Vagina (tissue), 2 donors: ENCODE data around the gene FNBP1L. TPM values are rescaled to one million over a fixed set of nuclear protein-coding genes. Genes with fewer than 3 reads are reported as not detected.

ENCODE experiments used
- DNase-seq, 2 donors: peaks; one replicate each; pipeline ENCODE4 v3.0.0-alpha.2; 2017; ENCODE audit errors: extremely low spot score in 2 of 2
- H3K27ac ChIP-seq: fragments of 200-600 bp; sonication (generic); one replicate; pipeline ENCODE4 v1.5.1; 2019
- H3K27me3 ChIP-seq: fragments of 200-600 bp; sonication (generic); one replicate; pipeline ENCODE4 v1.5.1; 2019
- H3K36me3 ChIP-seq, 2 donors: fragments of 200-600 bp; sonication (generic); one replicate each; pipeline ENCODE4 v1.5.1; 2017 to 2019
- H3K4me1 ChIP-seq: fragments of 200-600 bp; sonication (generic); one replicate; pipeline ENCODE4 v1.5.1; 2019
- H3K4me3 ChIP-seq, 2 donors: fragments of 200-600 bp; sonication (generic); 1 replicate in 1 of 2; 2 replicates in 1 of 2; pipeline ENCODE4 v1.5.1; 2016 to 2019
- H3K9me3 ChIP-seq: fragments of 200-600 bp; sonication (generic); one replicate; pipeline ENCODE4 v1.5.1; 2019
- POLR2A ChIP-seq, 2 donors: fragments of 450-650 bp; IDR thresholded peaks; one replicate each; pipeline ENCODE4 v1.6.1; 2017; ENCODE audit warnings: antibody characterized with exemption in 2 of 2, mild to moderate bottlenecking in 2 of 2, moderate library complexity in 2 of 2
- POLR2AphosphoS5 ChIP-seq, 2 donors: sonication (generic); formaldehyde crosslinking; IDR thresholded peaks; one replicate each; pipeline ENCODE4 v1.9.0; 2017; ENCODE audit warnings: antibody characterized with exemption in 2 of 2, mild to moderate bottlenecking in 2 of 2, low read depth in 1 of 2; ENCODE audit not compliant: insufficient read depth in 1 of 2
- intact Hi-C: fragments of 100-400 bp; cut with DNase I; formaldehyde crosslinking; loops from one replicate; pipeline ENCODE4 v1.15.1; 2023
- total RNA-seq: library from RNA; depleted of rRNA; stranded (reverse); fragments of >200 nt; gene quantifications from one replicate; pipeline ENCODE4 v1.2.3, GENCODE V29; 2016
- TF ChIP-seq, protein P1 (sequence below), 3 experiments: fragments of 450-650 bp in 2 of 3; fragments of 200-600 bp in 1 of 3; sonication (generic) in 1 of 3; IDR thresholded peaks; one replicate each; pipeline ENCODE4 v1.5.1; 2017 to 2019; ENCODE audit warnings: antibody characterized with exemption in 3 of 3, mild to moderate bottlenecking in 2 of 3, moderate library complexity in 2 of 3

Gene FNBP1L
- total RNA-seq, 1 donor from 2014 or later, result 16.9 TPM

DNA sequence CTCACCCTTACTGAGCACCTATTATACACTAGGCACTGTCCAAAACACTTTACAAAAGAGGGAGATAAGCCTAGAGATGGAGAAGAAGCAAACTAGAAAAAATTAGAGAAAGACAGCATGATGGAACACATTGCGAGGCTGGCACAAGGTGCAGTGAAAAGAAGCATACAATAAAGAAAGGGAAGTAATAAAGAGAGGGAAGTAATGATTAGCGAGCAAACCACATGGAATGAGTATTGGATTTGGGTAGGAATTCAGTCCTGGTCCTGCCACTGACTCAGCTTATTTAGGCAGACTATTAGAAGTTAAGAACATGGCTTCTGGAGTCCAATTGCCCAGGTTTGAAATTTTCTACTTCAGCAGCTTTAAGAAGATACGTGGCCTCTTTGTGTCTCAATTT is 32.6 kb upstream of the FNBP1L start:
- H3K27me3 ChIP-seq, result no peaks in the 10 kb centered on the region
- no peaks in the 10 kb centered on the region for H3K4me1 ChIP-seq
- H3K4me3 ChIP-seq, result no peak overlapping the region
- TF ChIP-seq, protein P1, sequence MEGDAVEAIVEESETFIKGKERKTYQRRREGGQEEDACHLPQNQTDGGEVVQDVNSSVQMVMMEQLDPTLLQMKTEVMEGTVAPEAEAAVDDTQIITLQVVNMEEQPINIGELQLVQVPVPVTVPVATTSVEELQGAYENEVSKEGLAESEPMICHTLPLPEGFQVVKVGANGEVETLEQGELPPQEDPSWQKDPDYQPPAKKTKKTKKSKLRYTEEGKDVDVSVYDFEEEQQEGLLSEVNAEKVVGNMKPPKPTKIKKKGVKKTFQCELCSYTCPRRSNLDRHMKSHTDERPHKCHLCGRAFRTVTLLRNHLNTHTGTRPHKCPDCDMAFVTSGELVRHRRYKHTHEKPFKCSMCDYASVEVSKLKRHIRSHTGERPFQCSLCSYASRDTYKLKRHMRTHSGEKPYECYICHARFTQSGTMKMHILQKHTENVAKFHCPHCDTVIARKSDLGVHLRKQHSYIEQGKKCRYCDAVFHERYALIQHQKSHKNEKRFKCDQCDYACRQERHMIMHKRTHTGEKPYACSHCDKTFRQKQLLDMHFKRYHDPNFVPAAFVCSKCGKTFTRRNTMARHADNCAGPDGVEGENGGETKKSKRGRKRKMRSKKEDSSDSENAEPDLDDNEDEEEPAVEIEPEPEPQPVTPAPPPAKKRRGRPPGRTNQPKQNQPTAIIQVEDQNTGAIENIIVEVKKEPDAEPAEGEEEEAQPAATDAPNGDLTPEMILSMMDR (IDR thresholded peaks at IDR 0.05), result no peak
- TF ChIP-seq POLR2A (IDR thresholded peaks at IDR 0.05), result no peak
- no peak for TF ChIP-seq POLR2AphosphoS5 (IDR thresholded peaks at IDR 0.05; ENCODE audit: insufficient read depth in 1 of 2, low read depth in 1 of 2)
- no peaks in the 10 kb centered on the region for H3K9me3 ChIP-seq
- H3K27ac ChIP-seq, result no peak overlapping the region
- no peak for DNase-seq
- no peaks in the 10 kb centered on the region for H3K36me3 ChIP-seq
- intact Hi-C loops, result no loop called here

DNA sequence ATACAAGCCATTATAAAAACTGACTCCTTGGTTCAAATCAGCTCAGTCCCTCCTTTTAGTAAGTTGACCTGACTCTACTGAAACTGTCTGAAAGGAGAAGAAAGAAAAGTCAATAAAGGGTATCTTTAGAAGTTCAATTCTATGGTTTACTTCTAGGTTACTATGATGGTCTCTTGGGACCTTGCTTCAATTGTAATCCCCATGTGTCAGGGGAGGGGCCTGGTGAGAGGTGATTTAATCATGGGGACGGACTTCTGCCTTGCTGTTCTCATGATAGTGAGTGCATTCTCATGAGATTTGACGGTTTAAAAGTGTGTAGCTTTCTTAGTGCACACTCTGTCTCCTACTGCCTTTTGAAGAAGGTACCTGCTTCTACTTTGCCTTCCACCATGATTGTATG is 31.7 kb upstream of the FNBP1L start:
- no peak for DNase-seq
- no peak overlapping the region for H3K27ac ChIP-seq
- H3K9me3 ChIP-seq, result no peaks in the 10 kb centered on the region
- H3K4me3 ChIP-seq, result no peak overlapping the region
- H3K36me3 ChIP-seq, result no peaks in the 10 kb centered on the region
- H3K4me1 ChIP-seq, result no peaks in the 10 kb centered on the region
- H3K27me3 ChIP-seq, result no peaks in the 10 kb centered on the region
- intact Hi-C loops, result no loop called here
- TF ChIP-seq POLR2A (IDR thresholded peaks at IDR 0.05) (no peak), POLR2AphosphoS5 (IDR thresholded peaks at IDR 0.05; ENCODE audit: insufficient read depth in 1 of 2, low read depth in 1 of 2) (no peak)
- TF ChIP-seq, protein P1 (IDR thresholded peaks at IDR 0.05), result no peak

DNA sequence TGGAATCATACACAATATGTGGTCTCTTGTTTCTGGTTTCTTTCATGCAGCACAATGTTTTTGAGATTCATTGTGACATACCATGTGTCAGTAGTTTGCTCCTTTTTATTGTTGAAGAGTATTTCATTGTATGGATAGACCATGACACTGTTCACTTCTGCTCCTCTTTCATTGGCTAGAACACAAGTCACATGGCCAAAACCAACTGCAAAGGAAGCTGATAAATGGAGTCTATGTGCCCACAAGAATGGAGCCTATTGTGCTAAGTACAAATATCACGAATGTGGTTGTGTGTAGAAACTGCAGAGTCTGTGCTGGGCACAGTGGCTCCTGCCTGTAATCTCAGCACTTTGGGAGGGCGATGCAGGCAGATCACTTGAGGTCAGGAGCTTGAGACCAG is 28.6 kb upstream of the FNBP1L start:
- no peak overlapping the region for H3K4me3 ChIP-seq
- DNase-seq, result no peak
- H3K36me3 ChIP-seq, result no peaks in the 10 kb centered on the region
- no peak for TF ChIP-seq POLR2AphosphoS5 (IDR thresholded peaks at IDR 0.05; ENCODE audit: insufficient read depth in 1 of 2, low read depth in 1 of 2)
- no peak for TF ChIP-seq POLR2A (IDR thresholded peaks at IDR 0.05)
- TF ChIP-seq, protein P1 (IDR thresholded peaks at IDR 0.05), result no peak
- no peak overlapping the region for H3K27ac ChIP-seq
- no peaks in the 10 kb centered on the region for H3K9me3 ChIP-seq
- intact Hi-C loops, result no loop called here
- H3K27me3 ChIP-seq, result no peaks in the 10 kb centered on the region
- H3K4me1 ChIP-seq, result no peaks in the 10 kb centered on the region

DNA sequence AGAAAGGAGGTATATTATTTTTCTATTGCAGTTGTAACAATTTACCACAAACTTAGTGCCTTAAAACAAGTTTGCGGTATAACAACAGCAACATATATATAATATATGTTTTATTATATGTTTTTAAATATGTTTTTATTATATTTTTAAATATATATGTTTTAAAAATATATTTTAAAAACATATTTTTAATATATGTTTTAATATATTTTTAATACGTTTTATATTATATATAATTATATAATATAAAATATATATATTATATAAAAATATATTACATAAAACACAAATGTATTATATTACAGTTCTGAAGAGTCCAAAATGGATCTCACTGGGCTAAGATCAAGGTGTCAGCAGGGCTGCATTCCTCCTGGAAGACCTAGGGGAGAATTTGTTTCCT is 27.5 kb upstream of the FNBP1L start:
- H3K27me3 ChIP-seq, result no peaks in the 10 kb centered on the region

DNA sequence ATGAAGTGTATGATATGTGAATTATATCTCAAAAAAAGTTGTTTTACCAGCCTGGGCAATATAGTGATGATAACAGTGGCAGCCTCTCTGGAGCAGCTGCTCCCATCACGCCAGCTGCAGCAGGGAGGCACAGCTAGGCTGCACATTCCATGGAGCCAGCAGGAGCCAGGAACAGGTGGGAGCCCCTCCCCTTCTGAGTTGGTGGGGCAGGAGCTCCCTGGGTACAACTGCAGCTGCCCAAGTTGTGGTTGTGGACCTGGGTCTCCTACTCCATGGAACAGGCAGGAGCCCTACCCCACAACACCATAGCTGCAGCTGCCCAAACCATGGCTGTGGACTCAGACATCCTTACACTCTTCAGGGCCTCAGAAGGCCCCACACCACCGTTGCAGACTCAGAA is 21.7 kb upstream of the FNBP1L start:
- intact Hi-C loops, result no loop called here
- Histone ChIP-seq H3K4me1 (no peaks in the 10 kb centered on the region), H3K36me3 (no peaks in the 10 kb centered on the region), H3K4me3 (no peak overlapping the region), H3K9me3 (no peaks in the 10 kb centered on the region), H3K27ac (no peak overlapping the region), H3K27me3 (no peaks in the 10 kb centered on the region)
- TF ChIP-seq POLR2AphosphoS5 (IDR thresholded peaks at IDR 0.05; ENCODE audit: insufficient read depth in 1 of 2, low read depth in 1 of 2) (no peak), POLR2A (IDR thresholded peaks at IDR 0.05) (no peak)
- TF ChIP-seq, protein P1 (IDR thresholded peaks at IDR 0.05), result no peak
- no peak for DNase-seq

More for the DNA sequence above, 27.5 kb upstream of the FNBP1L start:
- H3K9me3 ChIP-seq, result no peaks in the 10 kb centered on the region
- intact Hi-C loops, result no loop called here
- H3K4me1 ChIP-seq, result no peaks in the 10 kb centered on the region
- DNase-seq, result no peak
- no peak overlapping the region for H3K4me3 ChIP-seq
- no peak overlapping the region for H3K27ac ChIP-seq
- no peaks in the 10 kb centered on the region for H3K36me3 ChIP-seq
- TF ChIP-seq POLR2A (IDR thresholded peaks at IDR 0.05) (no peak), POLR2AphosphoS5 (IDR thresholded peaks at IDR 0.05; ENCODE audit: insufficient read depth in 1 of 2, low read depth in 1 of 2) (no peak)
- TF ChIP-seq, protein P1 (IDR thresholded peaks at IDR 0.05), result no peak
